SK-N-SH (cell line): ENCODE data around the gene DYRK4. TPM values are rescaled to one million over a fixed set of nuclear protein-coding genes. Genes with fewer than 3 reads are reported as not detected.
A peak's percentile ranks its signal among the peaks of the same experiment; 100 is the strongest.

Source experiments
- CTCF ChIA-PET: fragments of 300-600, 350-600 bp; formaldehyde crosslinking; extraction: SDS; loops from one replicate; lab custom pipeline; 2021; lab: Yijun Ruan, JAX
- POLR2A ChIA-PET: fragments of 350-600 bp; sonication (Branson Sonifier 250); formaldehyde crosslinking; extraction: SDS; loops from one replicate; lab custom pipeline; 2020; ENCODE audit warnings: antibody characterized with exemption, inconsistent platforms; lab: Yijun Ruan, JAX
- DNase-seq: peaks from one replicate; pipeline ENCODE4 v3.0.0; 2012
- H2AFZ ChIP-seq: fragments of 200-600 bp; sonication (generic); 2 replicates; pipeline ENCODE4 v1.8.1; 2016; ENCODE audit warnings: antibody characterized with exemption, mild to moderate bottlenecking, low read depth
- H3F3A ChIP-seq: fragments of 200-600 bp; sonication (generic); replicated peaks from 2 replicates; pipeline ENCODE3; 2016; ENCODE audit warnings: antibody characterized with exemption, mild to moderate bottlenecking; ENCODE audit not compliant: insufficient read depth
- H3K27ac ChIP-seq, 2 experiments: fragments of 200-500 bp in 1 of 2; fragments of 200-600 bp in 1 of 2; sonication (Bioruptor generic) in 1 of 2; sonication (generic), shearing (Covaris generic) in 1 of 2; 2 replicates each; pipeline versions ENCODE4 v1.5.1 to v1.6.1; 2014 to 2016; ENCODE audit warnings: low read depth in 2 of 2, inconsistent platforms in 1 of 2, low read length in 1 of 2, mild to moderate bottlenecking in 1 of 2, mixed read lengths in 1 of 2
- H3K27me3 ChIP-seq: fragments of 200-600 bp; sonication (generic), shearing (Covaris generic); 2 replicates; pipeline ENCODE4 v1.6.1; 2016; ENCODE audit warnings: mixed run types; ENCODE audit not compliant: insufficient read depth
- H3K36me3 ChIP-seq, 2 experiments: fragments of 200-500 bp in 1 of 2; fragments of 200-600 bp in 1 of 2; sonication (Bioruptor generic) in 1 of 2; sonication (generic) in 1 of 2; replicated peaks in 1 of 2; 2 replicates each; pipeline versions ENCODE3 to v1.5.1; 2014 to 2016; ENCODE audit warnings: low read length in 1 of 2, mild to moderate bottlenecking in 1 of 2; ENCODE audit not compliant: insufficient read depth in 2 of 2, control insufficient read depth in 1 of 2
- H3K4me1 ChIP-seq, 2 experiments: fragments of 200-500 bp in 1 of 2; fragments of 200-600 bp in 1 of 2; sonication (Bioruptor generic) in 1 of 2; sonication (generic), shearing (Covaris generic) in 1 of 2; 2 replicates each; pipeline versions ENCODE4 v1.5.1 to v1.6.1; 2014 to 2016; ENCODE audit warnings: low read depth in 1 of 2, low read length in 1 of 2, mixed run types in 1 of 2; ENCODE audit not compliant: insufficient read depth in 2 of 2, control insufficient read depth in 1 of 2
- H3K4me2 ChIP-seq: fragments of 200-600 bp; sonication (generic), shearing (Covaris generic); 2 replicates; pipeline ENCODE4 v1.6.1; 2017; ENCODE audit warnings: mixed run types
- H3K4me3 ChIP-seq, 2 experiments: fragments of 200-500 bp in 1 of 2; fragments of 200-600 bp in 1 of 2; sonication (Bioruptor generic) in 1 of 2; sonication (generic), shearing (Covaris generic) in 1 of 2; 2 replicates each; pipeline versions ENCODE4 v1.5.1 to v1.8.1; 2014 to 2016; ENCODE audit warnings: low read depth in 2 of 2, inconsistent platforms in 1 of 2, low read length in 1 of 2, mild to moderate bottlenecking in 1 of 2, mixed read lengths in 1 of 2, moderate library complexity in 1 of 2
- H3K79me2 ChIP-seq: fragments of 200-600 bp; sonication (generic); 2 replicates; pipeline ENCODE4 v1.8.1; 2017; ENCODE audit warnings: mild to moderate bottlenecking; ENCODE audit not compliant: insufficient read depth
- H3K9ac ChIP-seq: fragments of 200-600 bp; sonication (generic); 2 replicates; pipeline ENCODE4 v1.6.1; 2017; ENCODE audit warnings: mixed run types
- H3K9me2 ChIP-seq: fragments of 200-600 bp; sonication (generic); 2 replicates; pipeline ENCODE4 v1.6.1; 2017; ENCODE audit warnings: mixed run types
- H3K9me3 ChIP-seq: fragments of 200-600 bp; sonication (generic); 2 replicates; pipeline ENCODE4 v1.6.1; 2017; ENCODE audit warnings: mixed run types, mild to moderate bottlenecking, moderate library complexity
- H4K20me1 ChIP-seq: fragments of 200-600 bp; sonication (generic); 2 replicates; pipeline ENCODE4 v1.6.1; 2017; ENCODE audit warnings: mild to moderate bottlenecking, mixed run types; ENCODE audit not compliant: insufficient read depth
- CHD2 ChIP-seq: fragments of 150-350 bp; IDR thresholded peaks from 2 replicates; pipeline ENCODE4 v1.6.1; 2018; ENCODE audit warnings: low read length; ENCODE audit not compliant: partially characterized antibody
- CTCF ChIP-seq: fragments of 200-600 bp; sonication (generic); IDR thresholded peaks from 2 replicates; pipeline ENCODE4 v1.6.1; 2017; ENCODE audit warnings: antibody characterized with exemption, mild to moderate bottlenecking, moderate library complexity
- ELF1 ChIP-seq: IDR thresholded peaks from 2 replicates; pipeline ENCODE4 v1.4.0; 2012
- FOXJ3 ChIP-seq: sonication (generic); formaldehyde crosslinking; IDR thresholded peaks from 2 replicates; pipeline ENCODE4 v1.5.1; 2020; ENCODE audit warnings: mild to moderate bottlenecking, missing genetic modification reagents
- FOXM1 ChIP-seq: IDR thresholded peaks from 2 replicates; pipeline ENCODE4 v1.4.0; 2012; ENCODE audit warnings: low read depth, mild to moderate bottlenecking
- GABPA ChIP-seq: IDR thresholded peaks from 2 replicates; pipeline ENCODE4 v1.4.0; 2012; ENCODE audit warnings: low read depth, mild to moderate bottlenecking
- GATA2 ChIP-seq: sonication (generic); formaldehyde crosslinking; IDR thresholded peaks from 2 replicates; pipeline ENCODE4 v1.5.0; 2020; ENCODE audit warnings: mild to moderate bottlenecking, missing genetic modification reagents
- MEF2A ChIP-seq: IDR thresholded peaks from 2 replicates; pipeline ENCODE4 v1.4.0; 2012; ENCODE audit warnings: low read depth, borderline replicate concordance
- NFIC ChIP-seq: IDR thresholded peaks from 2 replicates; pipeline ENCODE4 v1.4.0; 2012; ENCODE audit warnings: borderline replicate concordance
- PBX3 ChIP-seq: IDR thresholded peaks from 2 replicates; pipeline ENCODE4; 2012
- RAD21 ChIP-seq: IDR thresholded peaks from 2 replicates; pipeline ENCODE4 v1.6.1; 2012; ENCODE audit warnings: mild to moderate bottlenecking, low read length
- RCOR1 ChIP-seq: fragments of 150-350 bp; IDR thresholded peaks from 2 replicates; pipeline ENCODE4 v1.6.1; 2017; ENCODE audit warnings: antibody characterized with exemption, low read length
- REST ChIP-seq: IDR thresholded peaks from 2 replicates; pipeline ENCODE4 v1.6.1; 2012; ENCODE audit warnings: mild to moderate bottlenecking, low read depth, low read length, moderate library complexity
- TAF1 ChIP-seq: IDR thresholded peaks from 2 replicates; pipeline ENCODE4 v1.6.1; 2012; ENCODE audit warnings: low read depth, mild to moderate bottlenecking, low read length, moderate library complexity, borderline replicate concordance
- TCF12 ChIP-seq: IDR thresholded peaks from 2 replicates; pipeline ENCODE4 v1.4.0; 2012
- USF1 ChIP-seq: IDR thresholded peaks from 2 replicates; pipeline ENCODE4 v1.4.0; 2012; ENCODE audit warnings: low read depth, borderline replicate concordance
- WGBS: methylation state at CpG from one replicate; pipeline ENCODE4 v1.1.6; 2017; ENCODE audit warnings: low lambda C conversion rate; 5-methylcytosine and 5-hydroxymethylcytosine counted together
- polyA plus RNA-seq, 3 experiments: library from polyadenylated mRNA; depleted of rRNA; stranded (reverse); fragments of >200 nt; gene quantifications; 2 replicates each; pipeline ENCODE4 v1.2.3, GENCODE V29; 2012

The DYRK4 gene
- polyA plus RNA-seq, 1 of the 3 experiments (the other 2 are of a cell fraction): 38.6 TPM

DNA sequence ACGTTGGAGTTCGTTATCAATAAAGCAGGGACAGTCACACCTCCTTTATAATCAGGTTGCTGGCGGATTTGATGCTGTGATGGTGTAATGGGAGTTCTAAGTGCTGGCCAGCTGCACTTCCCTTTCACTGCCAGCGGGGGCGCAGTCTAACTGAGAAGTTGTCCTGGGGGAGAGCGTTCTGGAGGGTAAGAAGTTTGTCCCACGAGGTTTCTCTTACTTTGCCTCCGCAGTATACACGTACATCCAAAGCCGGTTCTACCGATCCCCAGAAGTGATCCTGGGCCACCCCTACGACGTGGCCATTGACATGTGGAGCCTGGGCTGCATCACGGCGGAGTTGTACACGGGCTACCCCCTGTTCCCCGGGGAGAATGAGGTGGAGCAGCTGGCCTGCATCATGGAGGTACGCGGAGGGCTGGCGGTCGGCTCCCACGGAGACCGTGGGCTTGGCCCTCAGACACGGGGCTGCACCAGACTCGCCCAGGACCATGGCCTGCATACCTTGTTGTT lies 42.7 kb downstream of the DYRK4 start (continued):
- no peak; the same call in 1 of the 2 replicates for TF ChIP-seq TAF1
- no peak; the same call in 1 of the 2 replicates for TF ChIP-seq TCF12
- TF ChIP-seq CHD2: peak; percentile 66
- TF ChIP-seq REST: 0 out of 2 replicates have a peak, but pooled peaks have one; percentile 13
- TF ChIP-seq FOXJ3 (CRISPR knock-in tag): no peak
- peak; percentile 24; the same call in 1 of the 2 replicates for TF ChIP-seq ELF1
- no peak for TF ChIP-seq FOXM1

- DNase-seq: peak; percentile 60
- Histone ChIP-seq H3K9me3 (no peaks in the 10 kb centered on the region), H3K27me3 (peaks cover 13% of the 10 kb centered on the region; the same call in 1 of the 2 replicates), H3K4me2 (no peak overlapping the region), H3K9ac (no peak overlapping the region), H3K4me1 (peaks cover 0 to 19% of the 10 kb centered on the region in 2 experiments; a peak in 2 of 4 replicates), H3K36me3 (peaks cover 0 to 21% of the 10 kb centered on the region in 2 experiments), H3K9me2 (no peaks in the 10 kb centered on the region), H3K79me2 (peaks cover 12% of the 10 kb centered on the region), H3F3A (no peaks in the 10 kb centered on the region), H4K20me1 (no peaks in the 10 kb centered on the region), H2AFZ (no peak overlapping the region), H3K27ac (peak overlapping the region in 1 of 2 experiments; percentile 74; a peak in 2 of 4 replicates), H3K4me3 (no peak overlapping the region)
- TF ChIP-seq RAD21 (no peak), GABPA (no peak), GATA2 (CRISPR knock-in tag) (peak; percentile 15; the same call in 1 of the 2 replicates), MEF2A (no peak), RCOR1 (peak; percentile 24; the same call in 1 of the 2 replicates)
- WGBS: 80% methylated on average over 3 of the region's 3 CpGs
- POLR2A ChIA-PET: no interaction called here
- CTCF ChIA-PET: interaction anchor here (1.6 kb wide), 1 partner anchor 14 kb away, joined by 4 read pairs; no protein-coding TSS in a partner anchor
Measured at GRCh38 chr12:4607056-4607455, 45.0 kb downstream of the DYRK4 start.

DNA sequence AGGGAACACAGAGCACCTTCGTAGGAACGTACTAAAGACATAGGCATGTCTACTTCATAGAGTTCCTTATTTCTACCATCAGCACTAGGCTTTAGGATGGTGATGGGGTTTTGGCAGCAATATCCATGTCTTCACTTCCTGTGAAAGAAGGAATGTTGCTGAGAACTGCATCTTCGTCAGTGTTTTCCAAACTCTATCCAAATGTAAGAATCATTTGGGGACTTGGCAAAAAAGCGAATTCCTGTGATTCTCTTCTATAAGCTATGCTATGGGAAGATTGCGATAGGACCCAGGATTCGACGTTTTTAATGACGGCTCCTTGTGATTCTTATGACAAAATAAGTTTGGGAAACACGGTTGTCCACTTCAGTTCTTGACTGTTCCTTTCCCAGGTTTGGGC lies 47.1 kb downstream of the DYRK4 start:
- 94% methylated on average over 9 of the region's 9 CpGs for WGBS
- Histone ChIP-seq H3K9ac (no peak overlapping the region), H4K20me1 (no peaks in the 10 kb centered on the region), H3K4me2 (no peak overlapping the region), H3K27ac (no peak overlapping the region), H3K4me1 (peaks cover 0 to 19% of the 10 kb centered on the region in 2 experiments; a peak in 2 of 4 replicates), H3F3A (no peaks in the 10 kb centered on the region), H3K4me3 (no peak overlapping the region), H2AFZ (no peak overlapping the region), H3K9me2 (no peaks in the 10 kb centered on the region), H3K27me3 (no peaks in the 10 kb centered on the region), H3K79me2 (peaks cover 12% of the 10 kb centered on the region), H3K9me3 (no peaks in the 10 kb centered on the region)
- CTCF ChIA-PET: no interaction called here
- POLR2A ChIA-PET: no interaction called here
- DNase-seq: no peak
- TF ChIP-seq NFIC (no peak), PBX3 (no peak), CHD2 (no peak), CTCF (no peak), RCOR1 (no peak), USF1 (no peak)
- TF ChIP-seq, all 33 proteins: peak for 0
- H3K36me3 ChIP-seq: peaks cover 15 to 41% of the 10 kb centered on the region in 2 experiments
